Parathyroid adenoma (tissue), 2 donors: ENCODE measurements around the gene IL1RAPL1.

Source experiments
- H2AFZ ChIP-seq: fragments of 300-600 bp; sonication (generic); one replicate; pipeline ENCODE4 v1.7.0; 2017; ENCODE audit warnings: antibody characterized with exemption, mild to moderate bottlenecking
- H3K27ac ChIP-seq: fragments of 300-600 bp; sonication (generic); one replicate; pipeline ENCODE4 v1.7.0; 2017
- H3K27me3 ChIP-seq: fragments of 300-600 bp; sonication (generic); one replicate; pipeline ENCODE4 v1.7.0; 2017; ENCODE audit warnings: low read length; ENCODE audit not compliant: control insufficient read depth, insufficient read depth
- H3K36me3 ChIP-seq: fragments of 300-600 bp; sonication (generic); one replicate; pipeline ENCODE4 v1.7.0; 2017; ENCODE audit warnings: low read length; ENCODE audit not compliant: control insufficient read depth, insufficient read depth
- H3K4me1 ChIP-seq: fragments of 300-600 bp; sonication (generic); one replicate; pipeline ENCODE4 v1.7.0; 2017; ENCODE audit warnings: control low read depth
- H3K4me2 ChIP-seq: fragments of 300-600 bp; sonication (generic); one replicate; pipeline ENCODE4 v1.7.0; 2017; ENCODE audit warnings: low read length
- H3K4me3 ChIP-seq: fragments of 300-600 bp; sonication (generic); one replicate; pipeline ENCODE4 v1.7.0; 2017; ENCODE audit warnings: low read depth, low read length
- H3K79me2 ChIP-seq: fragments of 300-600 bp; sonication (generic); one replicate; pipeline ENCODE4 v1.7.0; 2017; ENCODE audit warnings: control low read depth
- H3K9ac ChIP-seq: fragments of 300-600 bp; sonication (generic); one replicate; pipeline ENCODE4 v1.7.0; 2017; ENCODE audit warnings: mild to moderate bottlenecking
- H3K9me3 ChIP-seq: fragments of 300-600 bp; sonication (generic); one replicate; pipeline ENCODE4 v1.7.0; 2017; ENCODE audit warnings: low read length; ENCODE audit not compliant: control insufficient read depth
- CTCF ChIP-seq: fragments of 300-600 bp; sonication (generic); IDR thresholded peaks from one replicate; pipeline ENCODE4 v1.7.0; 2017; ENCODE audit warnings: antibody characterized with exemption, mild to moderate bottlenecking
- donor health status: primary hyperparathyroidism.

The IL1RAPL1 gene

DNA sequence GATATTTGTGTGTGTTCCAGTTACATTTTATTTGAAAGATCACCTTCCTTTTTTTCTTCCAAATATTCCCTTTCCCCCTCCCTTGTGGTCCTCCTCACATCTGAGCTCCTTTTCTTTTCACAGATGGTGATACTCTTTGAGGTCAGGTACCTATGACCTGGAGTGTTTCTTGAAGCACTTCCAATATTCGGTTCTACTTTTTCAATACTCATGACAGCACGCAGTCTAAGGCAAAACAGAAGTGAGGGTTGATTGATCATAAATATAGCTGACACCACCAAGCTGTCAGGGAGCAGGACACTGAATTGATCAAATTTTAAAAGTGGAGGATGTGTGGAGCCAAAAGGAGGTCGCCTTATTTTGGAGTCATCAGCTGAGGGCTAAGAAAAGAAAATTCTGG, 1293.7 kb downstream of the IL1RAPL1 start:
- Histone ChIP-seq H3K9ac (no peak overlapping the region), H3K9me3 (no peaks in the 10 kb centered on the region), H3K36me3 (no peaks in the 10 kb centered on the region), H3K79me2 (no peaks in the 10 kb centered on the region), H3K4me3 (no peak overlapping the region), H3K4me2 (no peak overlapping the region), H3K27ac (no peak overlapping the region), H3K27me3 (no peaks in the 10 kb centered on the region), H2AFZ (no peak overlapping the region), H3K4me1 (no peaks in the 10 kb centered on the region)
- TF ChIP-seq CTCF, result no peak

DNA sequence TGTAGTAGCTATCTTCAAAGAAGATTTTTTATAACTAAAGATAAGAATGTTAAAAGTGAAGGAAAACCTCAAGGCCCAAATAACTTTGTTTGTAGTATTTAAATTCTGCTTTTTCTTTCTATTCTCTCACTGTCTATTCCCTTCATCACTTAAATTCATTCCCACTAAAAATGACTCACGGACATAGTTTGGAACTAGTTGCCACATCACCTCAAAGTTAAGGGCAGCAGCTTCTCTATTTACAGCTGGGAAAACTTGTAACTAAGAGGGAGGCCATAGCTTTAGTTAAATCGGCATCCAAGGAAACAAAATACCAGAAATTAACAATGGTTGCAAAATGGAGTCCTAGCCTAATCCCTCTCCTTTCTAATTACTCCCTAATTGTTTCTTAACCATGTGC, 1302.8 kb downstream of the IL1RAPL1 start:
- Histone ChIP-seq H3K79me2 (no peaks in the 10 kb centered on the region), H3K9ac (no peak overlapping the region), H3K27ac (no peak overlapping the region), H2AFZ (no peak overlapping the region), H3K4me1 (no peaks in the 10 kb centered on the region), H3K9me3 (no peaks in the 10 kb centered on the region), H3K27me3 (no peaks in the 10 kb centered on the region), H3K4me3 (no peak overlapping the region), H3K36me3 (no peaks in the 10 kb centered on the region), H3K4me2 (no peak overlapping the region)
- no peak for TF ChIP-seq CTCF

- Histone ChIP-seq H3K27ac (no peak overlapping the region), H3K27me3 (no peaks in the 10 kb centered on the region), H3K9me3 (no peaks in the 10 kb centered on the region), H3K9ac (no peak overlapping the region), H3K79me2 (no peaks in the 10 kb centered on the region), H2AFZ (no peak overlapping the region), H3K4me2 (no peak overlapping the region), H3K36me3 (no peaks in the 10 kb centered on the region), H3K4me1 (no peaks in the 10 kb centered on the region), H3K4me3 (no peak overlapping the region)
- no peak for TF ChIP-seq CTCF
Measured at GRCh38 chrX:29890646-29891200, 1303.5 kb downstream of the IL1RAPL1 start.

DNA sequence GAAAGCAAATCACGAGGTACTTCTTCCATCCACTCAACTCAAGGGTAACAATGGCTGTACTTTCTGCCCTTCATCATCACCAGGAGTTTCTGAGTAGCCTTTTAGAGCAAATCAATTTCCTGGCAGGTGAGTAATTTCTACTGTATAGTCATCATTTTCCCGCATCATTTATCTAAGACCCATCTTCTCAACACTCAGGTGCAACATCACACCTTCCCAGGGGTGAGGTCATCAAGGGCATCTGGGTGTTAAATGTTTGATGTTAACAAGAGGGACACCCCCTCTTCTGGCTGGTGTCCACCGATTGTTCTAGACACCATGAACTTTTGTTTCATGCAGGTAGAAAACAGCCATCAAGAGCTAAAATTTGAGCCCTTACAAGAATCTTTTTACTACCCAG, 1314.8 kb downstream of the IL1RAPL1 start:
- Histone ChIP-seq H2AFZ (no peak overlapping the region), H3K27me3 (no peaks in the 10 kb centered on the region), H3K4me2 (no peak overlapping the region), H3K79me2 (no peaks in the 10 kb centered on the region), H3K36me3 (no peaks in the 10 kb centered on the region), H3K4me1 (no peaks in the 10 kb centered on the region), H3K4me3 (no peak overlapping the region), H3K9me3 (no peaks in the 10 kb centered on the region), H3K27ac (no peak overlapping the region), H3K9ac (no peak overlapping the region)
- no peak for TF ChIP-seq CTCF

- Histone ChIP-seq H3K27me3 (no peaks in the 10 kb centered on the region), H2AFZ (no peak overlapping the region), H3K4me3 (no peak overlapping the region), H3K9me3 (no peaks in the 10 kb centered on the region), H3K79me2 (no peaks in the 10 kb centered on the region), H3K4me1 (no peaks in the 10 kb centered on the region), H3K4me2 (no peak overlapping the region), H3K36me3 (no peaks in the 10 kb centered on the region), H3K27ac (no peak overlapping the region), H3K9ac (no peak overlapping the region)
- TF ChIP-seq CTCF, result no peak
Measured at GRCh38 chrX:29903360-29903759, 1316.1 kb downstream of the IL1RAPL1 start.
